Adrenal gland (tissue), 5 donors: ENCODE measurements around the gene MYZAP.

Source experiments
- CTCF ChIP-seq, 6 experiments: fragments of 450-650 bp in 4 of 6; fragments of 200-600 bp in 2 of 6; sonication (generic) in 1 of 6; IDR thresholded peaks; 1 replicate in 5 of 6; 2 replicates in 1 of 6; pipeline versions ENCODE4 v1.5.1 to v1.8.0; 2016 to 2021; ENCODE audit warnings: antibody characterized with exemption in 6 of 6, mild to moderate bottlenecking in 2 of 6, moderate library complexity in 1 of 6
- POLR2A ChIP-seq, 2 donors: fragments of 450-650 bp; IDR thresholded peaks; one replicate each; pipeline ENCODE4 v1.6.1; 2017; ENCODE audit warnings: antibody characterized with exemption in 2 of 2, mild to moderate bottlenecking in 2 of 2, moderate library complexity in 1 of 2
- donor health status: DM: no; HTN: no; CAD: no.

- TF ChIP-seq CTCF (IDR thresholded peaks at IDR 0.05) (no peak), POLR2A (IDR thresholded peaks at IDR 0.05) (no peak)
Measured at GRCh38 chr15:57705746-57706404, 114.2 kb downstream of the MYZAP start.
